BJ (cell line): ENCODE results near the gene ST3GAL6. TPM values are rescaled to one million over a fixed set of nuclear protein-coding genes. Genes with fewer than 3 reads are reported as not detected.
A peak's percentile ranks its signal among the peaks of the same experiment; 100 is the strongest.

Experiments used
- CTCF ChIA-PET: fragments of 350-600 bp; formaldehyde crosslinking; extraction: SDS; loops from one replicate; lab custom pipeline; 2021; ENCODE audit warnings: antibody characterized with exemption, inconsistent platforms; lab: Yijun Ruan, JAX
- POLR2A ChIA-PET: fragments of 300-600 bp; sonication (Branson Sonifier 250); formaldehyde crosslinking; extraction: SDS; loops from one replicate; lab custom pipeline; 2021; ENCODE audit warnings: antibody characterized with exemption; lab: Charles Lee
- DNase-seq: peaks from one replicate; pipeline ENCODE4 v3.0.0-alpha.2; 2011; ENCODE audit warnings: low read depth
- H3K27me3 ChIP-seq: 2 replicates; pipeline ENCODE4 v1.6.0; 2011; ENCODE audit warnings: low read length; ENCODE audit not compliant: control insufficient read depth, insufficient read depth
- H3K36me3 ChIP-seq: 2 replicates; pipeline ENCODE4 v1.5.1; 2011; ENCODE audit warnings: low read length; ENCODE audit not compliant: control insufficient read depth, insufficient read depth
- H3K4me3 ChIP-seq: 2 replicates; pipeline ENCODE4 v1.5.1; 2011; ENCODE audit warnings: low read depth, mild to moderate bottlenecking, control low read depth, low read length
- CTCF ChIP-seq: IDR thresholded peaks from 2 replicates; pipeline ENCODE4 v1.5.1; 2011; ENCODE audit warnings: low read depth, mild to moderate bottlenecking, control low read depth, inconsistent platforms, low read length, moderate library complexity; ENCODE audit not compliant: insufficient read depth
- polyA plus RNA-seq: library from polyadenylated mRNA; depleted of rRNA; stranded (reverse); fragments of >200 nt; gene quantifications from 2 replicates; pipeline ENCODE4 v1.2.3, GENCODE V29; 2011

ST3GAL6 gene
- polyA plus RNA-seq, 1 experiment, result not detected

- ChIA-PET CTCF (interaction anchor here (0.6 to 9.3 kb wide), 22 partner anchors 10 to 244 kb away, joined by 3 to 168 read pairs (median 4); partner anchors contain the start of genes CPOX and DCBLD2), POLR2A (no interaction called here)
- Histone ChIP-seq H3K4me3 (no peak overlapping the region), H3K36me3 (peaks cover 2% of the 10 kb centered on the region), H3K27me3 (no peaks in the 10 kb centered on the region)
- no peak for DNase-seq
- TF ChIP-seq CTCF, result peak; percentile 54; the same call in 1 of the 2 replicates
Measured at GRCh38 chr3:98817547-98818041, 54.5 kb downstream of the ST3GAL6 start.

- Histone ChIP-seq H3K36me3 (peaks cover 2% of the 10 kb centered on the region), H3K4me3 (no peak overlapping the region), H3K27me3 (no peaks in the 10 kb centered on the region)
- no peak for DNase-seq
- ChIA-PET POLR2A (no interaction called here), CTCF (interaction anchor here (0.6 to 4.1 kb wide), 2 partner anchors 173 to 179 kb away, joined by 3 to 27 read pairs; no protein-coding TSS in a partner anchor)
- no peak for TF ChIP-seq CTCF
Measured at GRCh38 chr3:98821063-98821462, 57.9 kb downstream of the ST3GAL6 start.

GRCh38 chr3:98823791-98824190 is 60.7 kb downstream of the ST3GAL6 start:
- TF ChIP-seq CTCF, result no peak
- Histone ChIP-seq H3K4me3 (no peak overlapping the region), H3K27me3 (no peaks in the 10 kb centered on the region), H3K36me3 (no peaks in the 10 kb centered on the region; the same call in 1 of the 2 replicates)
- CTCF ChIA-PET, result interaction anchor here (0.5 to 4.1 kb wide), 5 partner anchors 9 to 221 kb away, joined by 3 to 27 read pairs (median 3); no protein-coding TSS in a partner anchor
- POLR2A ChIA-PET, result no interaction called here
- DNase-seq, result no peak

- no peak for DNase-seq
- Histone ChIP-seq H3K27me3 (no peaks in the 10 kb centered on the region), H3K36me3 (no peaks in the 10 kb centered on the region), H3K4me3 (no peak overlapping the region)
- POLR2A ChIA-PET, result no interaction called here
- TF ChIP-seq CTCF, result peak; percentile 17; the same call in 1 of the 2 replicates
- CTCF ChIA-PET, result interaction anchor here (0.5 to 4.1 kb wide), 4 partner anchors 9 to 170 kb away, joined by 3 to 27 read pairs (median 3); no protein-coding TSS in a partner anchor
Measured at GRCh38 chr3:98824256-98824655, 61.1 kb downstream of the ST3GAL6 start.

- TF ChIP-seq CTCF, result no peak
- ChIA-PET CTCF (interaction anchor here (1.3 to 3.4 kb wide), 3 partner anchors 8 to 168 kb away, joined by 3 to 24 read pairs (median 16); no protein-coding TSS in a partner anchor), POLR2A (no interaction called here)
- Histone ChIP-seq H3K36me3 (no peaks in the 10 kb centered on the region), H3K4me3 (no peak overlapping the region), H3K27me3 (no peaks in the 10 kb centered on the region)
- no peak for DNase-seq
Measured at GRCh38 chr3:98826126-98826525, 63.0 kb downstream of the ST3GAL6 start.
